HG03469 (cell line): ENCODE data around the gene OLR1.

Source experiments
- ATAC-seq: cut with Tn5 transposase; IDR thresholded peaks from one replicate; pipeline ENCODE4 v1.9.1; 2021; ENCODE audit warnings: mild to moderate bottlenecking, moderate library complexity, moderate number of reproducible peaks; ENCODE audit not compliant: unreplicated experiment

The OLR1 gene

GRCh38 chr12:10154145-10154496 lies 17.8 kb downstream of the OLR1 start:
- ATAC-seq, result no peak

GRCh38 chr12:10153271-10154144 lies 18.4 kb downstream of the OLR1 start:
- ATAC-seq, result no peak

GRCh38 chr12:10151621-10152020 lies 20.3 kb downstream of the OLR1 start:
- no peak for ATAC-seq

- no peak for ATAC-seq
Observed at GRCh38 chr12:10147714-10148403, 24.1 kb downstream of the OLR1 start.

GRCh38 chr12:10142976-10143589 lies 28.8 kb downstream of the OLR1 start:
- ATAC-seq, result no peak

- ATAC-seq, result no peak
Observed at GRCh38 chr12:10140001-10140400, 31.9 kb downstream of the OLR1 start.

GRCh38 chr12:10136637-10137205 lies 35.2 kb downstream of the OLR1 start:
- no peak for ATAC-seq

GRCh38 chr12:10135126-10135525 lies 36.8 kb downstream of the OLR1 start:
- no peak for ATAC-seq

GRCh38 chr12:10132850-10133370 lies 39.0 kb downstream of the OLR1 start:
- no peak for ATAC-seq

- ATAC-seq, result no peak
Observed at GRCh38 chr12:10131111-10131690, 40.7 kb downstream of the OLR1 start.

- ATAC-seq, result peak; percentile 89
Observed at GRCh38 chr12:10130042-10130441, 41.9 kb downstream of the OLR1 start, which contains the start of gene CLEC7A. TSS of gene CLEC7A (minus strand) at chr12:10130199. CDS start at chr12:10130082, 117 bp downstream.

GRCh38 chr12:10128687-10129086 lies 43.2 kb downstream of the OLR1 start:
- ATAC-seq, result no peak

- no peak for ATAC-seq
Observed at GRCh38 chr12:10126413-10126812, 45.5 kb downstream of the OLR1 start.

- ATAC-seq, result no peak
Observed at GRCh38 chr12:10122689-10123088, 49.2 kb downstream of the OLR1 start.

GRCh38 chr12:10121278-10121677 lies 50.7 kb downstream of the OLR1 start:
- ATAC-seq, result no peak

- ATAC-seq, result no peak
Observed at GRCh38 chr12:10119066-10119465, 52.9 kb downstream of the OLR1 start.

- no peak for ATAC-seq
Observed at GRCh38 chr12:10115890-10116289, 56.0 kb downstream of the OLR1 start.

- no peak for ATAC-seq
Observed at GRCh38 chr12:10115311-10115710, 56.6 kb downstream of the OLR1 start.

- ATAC-seq, result no peak
Observed at GRCh38 chr12:10113920-10114319, 58.0 kb downstream of the OLR1 start.

GRCh38 chr12:10113075-10113474 lies 58.9 kb downstream of the OLR1 start:
- no peak for ATAC-seq

GRCh38 chr12:10111451-10111850 lies 60.5 kb downstream of the OLR1 start:
- ATAC-seq, result no peak
